AG20443 (cell line): Measurements from ENCODE around the gene ZNF142.

Experiments
- DNase-seq: peaks from one replicate; pipeline ENCODE4 v3.0.0; 2012; ENCODE audit warnings: low spot score, mixed read lengths

ZNF142 gene

GRCh38 chr2:218648088-218648786 is 11.2 kb downstream of the ZNF142 start:
- peak; percentile 78 for DNase-seq

GRCh38 chr2:218645126-218645525 is 14.3 kb downstream of the ZNF142 start:
- DNase-seq = peak; percentile 47

DNA sequence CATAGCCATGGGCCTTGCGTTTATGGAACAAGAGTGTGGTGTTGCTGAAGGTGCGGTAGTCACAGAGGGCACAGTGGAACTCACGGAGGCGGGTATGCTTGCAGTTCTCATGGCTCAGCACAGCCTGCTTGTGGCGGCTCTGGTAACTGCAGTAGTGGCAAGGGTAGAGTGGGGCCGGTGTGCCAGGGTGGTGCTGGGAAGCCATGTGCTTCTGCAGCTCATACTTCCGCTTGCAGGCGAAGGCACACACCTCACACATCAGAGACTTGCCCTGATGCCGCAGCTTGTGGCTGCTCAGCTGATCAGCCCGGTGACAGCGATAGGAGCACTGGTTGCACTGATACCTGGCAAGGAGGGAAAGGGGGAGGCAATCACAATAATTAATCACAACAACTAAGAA is 14.7 kb downstream of the ZNF142 start:
- no peak for DNase-seq

- DNase-seq = no peak
Measured at GRCh38 chr2:218643751-218644310, 15.6 kb downstream of the ZNF142 start.

DNA sequence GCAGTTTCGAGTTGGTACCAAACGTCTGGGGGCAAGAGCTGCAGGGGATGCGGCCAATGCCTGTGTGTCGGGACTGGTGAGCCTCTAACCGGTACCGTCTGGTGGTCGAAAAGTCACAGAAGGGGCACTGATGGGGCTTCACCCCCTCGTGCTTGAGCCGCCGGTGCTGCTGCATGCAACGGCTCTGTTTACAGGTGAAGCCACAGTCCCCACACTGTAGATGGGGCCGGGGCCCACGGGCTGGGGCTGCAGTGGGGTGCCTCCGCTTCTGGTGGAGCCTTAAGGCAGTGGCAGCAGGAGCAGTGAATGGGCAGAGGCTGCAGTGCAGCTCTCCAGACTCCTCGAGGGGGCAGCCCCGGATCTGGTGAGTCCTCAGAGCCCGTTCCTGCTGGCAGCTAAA is 16.6 kb downstream of the ZNF142 start:
- no peak for DNase-seq

DNA sequence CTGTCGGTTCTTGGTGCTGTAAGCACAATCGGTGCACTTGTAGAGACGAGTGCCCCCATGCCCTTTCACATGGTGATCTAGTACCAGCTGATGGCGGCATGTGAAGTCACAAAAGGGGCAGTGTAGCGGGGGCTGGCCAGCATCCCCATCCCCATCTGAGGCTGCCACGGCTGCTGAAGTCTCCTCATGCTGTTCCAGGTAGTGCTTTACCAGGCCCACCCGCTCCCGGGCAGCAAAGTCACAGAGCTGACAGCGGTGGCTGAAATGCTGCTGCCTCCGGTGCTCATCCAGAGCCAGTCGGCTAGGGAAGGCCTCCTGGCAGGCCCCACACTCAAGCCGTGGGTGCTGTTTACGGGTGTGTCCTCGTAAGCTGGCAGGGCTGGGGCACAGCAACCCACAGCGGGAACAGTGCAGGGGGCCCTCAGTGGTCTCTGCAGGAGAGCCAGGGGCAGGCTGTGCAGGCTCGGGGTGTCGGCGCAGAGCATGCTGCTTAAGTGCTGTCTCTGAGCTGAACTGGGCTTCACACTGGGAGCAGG is 17.2 kb downstream of the ZNF142 start:
- DNase-seq = no peak

- no peak for DNase-seq
Measured at GRCh38 chr2:218638372-218638771, 21.1 kb downstream of the ZNF142 start.

- DNase-seq = no peak
Measured at GRCh38 chr2:218635719-218636118, 23.7 kb downstream of the ZNF142 start.

DNA sequence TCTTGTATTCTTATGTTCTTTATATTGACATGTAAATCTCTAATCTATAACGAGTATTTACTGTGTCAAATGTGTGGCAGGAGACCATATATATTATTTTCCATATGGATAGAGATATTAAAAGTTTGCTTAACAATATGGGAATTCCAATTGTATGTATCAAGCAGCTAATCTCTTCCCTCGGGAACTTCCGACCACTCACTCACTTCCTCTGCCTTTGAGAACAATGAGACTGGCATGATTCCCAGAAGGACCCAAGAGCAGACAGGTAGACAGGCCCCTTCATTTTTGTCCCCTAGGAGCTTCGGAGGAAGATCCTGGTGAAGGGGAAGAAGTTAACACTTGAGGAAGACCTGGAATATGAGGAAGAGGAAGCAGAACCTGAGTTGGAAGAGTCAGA is 27.6 kb downstream of the ZNF142 start:
- DNase-seq = no peak

DNA sequence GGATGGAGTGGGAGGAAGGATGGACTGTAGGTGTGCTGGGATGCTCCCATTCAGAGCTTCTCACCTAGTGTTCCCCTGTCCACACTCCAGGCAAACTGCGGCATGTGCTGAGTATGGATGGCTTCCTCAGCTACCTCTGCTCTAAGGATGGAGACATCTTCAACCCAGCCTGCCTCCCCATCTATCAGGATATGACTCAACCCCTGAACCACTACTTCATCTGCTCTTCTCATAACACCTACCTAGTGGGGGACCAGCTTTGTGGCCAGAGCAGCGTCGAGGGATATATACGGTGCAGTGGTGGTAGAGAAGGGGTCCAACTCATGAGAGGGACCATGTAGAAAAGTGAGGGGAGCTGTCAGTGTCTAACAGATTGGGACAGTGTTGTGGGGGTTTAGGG is 31.5 kb downstream of the ZNF142 start:
- DNase-seq = no peak

DNA sequence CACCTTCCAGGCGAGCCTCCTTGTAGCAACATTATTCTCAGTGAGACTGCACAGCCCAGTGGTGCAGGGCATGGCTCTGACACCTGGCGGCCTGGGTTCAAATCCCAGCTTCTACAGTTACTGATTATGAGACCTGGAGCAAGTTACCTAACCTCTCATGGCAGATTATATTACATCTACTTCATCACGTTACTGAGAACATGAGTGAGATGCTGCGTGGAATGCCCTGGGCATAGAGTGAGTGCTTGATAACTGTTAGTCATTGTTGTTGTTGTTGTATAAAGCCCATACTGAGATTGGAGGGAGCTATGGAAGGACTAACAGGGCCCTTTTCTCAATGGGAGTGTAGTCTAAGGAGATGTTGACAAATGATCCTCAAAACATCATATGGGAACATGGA is 33.1 kb downstream of the ZNF142 start:
- DNase-seq = no peak

DNA sequence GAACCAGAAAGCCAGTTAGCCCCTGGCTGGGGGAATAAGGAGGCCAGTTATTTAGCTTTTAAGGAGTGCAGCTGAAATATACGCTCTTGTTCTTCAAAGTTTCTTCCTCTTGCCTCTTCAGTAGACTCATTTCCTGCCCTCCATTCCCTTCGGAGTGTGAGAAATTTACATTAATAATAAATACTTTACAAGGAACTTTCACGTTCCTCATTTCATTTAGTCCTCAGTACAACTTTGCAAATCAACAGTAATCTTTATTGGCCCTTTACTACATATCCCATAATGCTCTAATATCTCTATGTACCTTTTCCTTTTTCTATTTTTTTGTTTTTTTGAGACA is 36.1 kb downstream of the ZNF142 start:
- DNase-seq = no peak

GRCh38 chr2:218622606-218623365 is 36.6 kb downstream of the ZNF142 start:
- DNase-seq = no peak

- DNase-seq = no peak
Measured at GRCh38 chr2:218621007-218621406, 38.4 kb downstream of the ZNF142 start.

- no peak for DNase-seq
Measured at GRCh38 chr2:218618102-218618860, 41.1 kb downstream of the ZNF142 start.

DNA sequence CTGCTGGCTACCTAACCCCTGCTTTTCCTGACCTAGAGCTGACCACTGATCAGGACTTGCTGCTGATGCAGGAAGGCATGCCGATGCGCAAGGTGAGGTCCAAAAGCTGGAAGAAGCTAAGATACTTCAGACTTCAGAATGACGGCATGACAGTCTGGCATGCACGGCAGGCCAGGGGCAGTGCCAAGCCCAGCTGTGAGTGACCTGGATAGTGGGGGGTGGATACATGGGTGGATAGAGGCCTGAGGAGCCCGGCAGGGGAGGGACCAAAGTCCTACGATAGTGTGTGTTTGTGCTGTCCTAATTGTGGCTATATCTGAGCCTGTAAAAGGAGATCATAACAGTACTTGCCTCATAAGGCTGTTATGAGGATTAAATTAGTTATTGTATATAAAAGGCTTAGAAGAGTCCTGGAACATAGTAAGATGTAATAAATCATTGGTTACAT is 43.5 kb downstream of the ZNF142 start:
- no peak for DNase-seq

DNA sequence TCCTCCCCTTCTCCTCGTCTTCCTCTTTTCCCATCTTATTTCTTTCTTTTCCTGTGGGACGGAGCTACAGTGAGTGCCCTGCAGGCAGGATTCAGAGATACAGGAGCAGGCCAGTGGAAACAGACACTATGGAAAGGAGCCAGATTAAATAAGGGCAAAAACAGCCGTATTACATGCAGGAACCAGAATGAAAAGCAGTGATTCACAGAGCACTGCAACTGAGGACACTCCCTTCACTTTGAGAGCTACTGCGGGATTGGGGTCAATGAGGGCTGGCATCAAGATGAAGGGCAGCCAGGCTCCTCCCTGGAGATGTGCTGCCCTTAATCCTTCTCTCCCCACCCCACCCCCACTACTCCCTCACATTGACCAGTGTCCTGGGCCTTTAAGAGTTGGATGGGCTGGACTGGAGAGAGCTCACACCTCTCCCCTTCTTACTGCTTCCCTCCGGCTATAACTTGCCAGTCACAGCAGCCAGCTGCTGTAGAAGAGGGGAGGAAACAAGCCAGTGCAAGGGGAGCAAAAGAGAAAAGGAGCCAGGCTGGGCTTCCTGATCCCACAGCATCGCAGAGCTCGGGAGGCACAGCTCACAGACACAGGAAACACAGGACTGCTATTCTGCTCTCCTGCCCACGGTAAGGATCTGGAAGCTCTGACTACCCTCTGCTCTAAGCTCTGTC is 51.8 kb downstream of the ZNF142 start, which contains the start of gene PLCD4:
Gene PLCD4, plus strand, starts transcription at position 464 of the 680 bp plus-strand sequence. CDS start 7,841 bp downstream, outside the sequence.
- peak; percentile 82 for DNase-seq

DNA sequence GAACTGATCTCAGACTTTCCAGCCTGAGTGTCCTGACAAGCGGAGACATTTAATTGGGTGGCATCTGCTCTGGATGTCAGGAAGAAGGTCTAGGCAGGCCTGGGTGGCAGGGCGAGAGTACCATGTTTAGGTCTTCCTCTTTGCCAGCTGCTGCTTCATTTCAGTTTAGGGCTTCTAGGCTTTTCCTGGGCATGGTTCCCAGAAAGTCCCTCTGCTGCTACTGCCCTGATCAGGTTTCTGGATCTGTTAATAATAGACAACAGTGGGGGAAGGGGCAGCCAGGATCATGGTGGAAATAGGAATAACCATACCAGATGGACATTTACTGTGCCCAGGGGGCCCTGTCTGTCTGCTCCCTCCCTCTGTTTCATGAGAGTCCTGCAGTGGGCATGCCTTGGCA is 54.0 kb downstream of the ZNF142 start:
- DNase-seq = no peak
